Left renal cortex interstitium (tissue), 4 donors: ENCODE results near the gene NLRP9. TPM values are rescaled to one million over a fixed set of nuclear protein-coding genes. Genes with fewer than 3 reads are reported as not detected.

Source experiments
- DNase-seq, 4 donors: peaks; one replicate each; pipeline ENCODE4 v3.0.0-alpha.2; 2013; ENCODE audit warnings: low read depth in 4 of 4, low spot score in 2 of 4, missing footprints in 1 of 4
- polyA plus RNA-seq, 4 donors: library from polyadenylated mRNA; unstranded; fragments of 120-200 nt; gene quantifications; one replicate each; pipeline ENCODE4 v1.2.1, GENCODE V29; 2013; ENCODE audit not compliant: insufficient read length in 4 of 4

The NLRP9 gene
- polyA plus RNA-seq, 4 donors, result 0.03 to 0.08 TPM; not detected in 2

GRCh38 chr19:55704494-55705245, 33.5 kb downstream of the NLRP9 start:
- no peak for DNase-seq

GRCh38 chr19:55703790-55704215, 34.4 kb downstream of the NLRP9 start:
- DNase-seq, result no peak

- DNase-seq, result no peak
Observed at GRCh38 chr19:55702131-55702627, 36.0 kb downstream of the NLRP9 start.

- DNase-seq, result no peak
Observed at GRCh38 chr19:55700813-55701212, 37.4 kb downstream of the NLRP9 start.

- no peak for DNase-seq
Observed at GRCh38 chr19:55699221-55699620, 39.0 kb downstream of the NLRP9 start.

GRCh38 chr19:55698256-55698655, 39.9 kb downstream of the NLRP9 start:
- DNase-seq, result no peak

- DNase-seq, result no peak
Observed at GRCh38 chr19:55697698-55698097, 40.5 kb downstream of the NLRP9 start.

GRCh38 chr19:55697069-55697440, 41.1 kb downstream of the NLRP9 start:
- no peak for DNase-seq

GRCh38 chr19:55696301-55697068, 41.7 kb downstream of the NLRP9 start:
- DNase-seq, result no peak

- DNase-seq, result no peak
Observed at GRCh38 chr19:55695511-55696290, 42.5 kb downstream of the NLRP9 start.

GRCh38 chr19:55694656-55695491, 43.3 kb downstream of the NLRP9 start:
- DNase-seq, result no peak

- DNase-seq, result no peak
Observed at GRCh38 chr19:55694241-55694655, 44.0 kb downstream of the NLRP9 start.

GRCh38 chr19:55693336-55693974, 44.7 kb downstream of the NLRP9 start:
- no peak for DNase-seq

GRCh38 chr19:55692681-55693081, 45.5 kb downstream of the NLRP9 start:
- no peak for DNase-seq

GRCh38 chr19:55691561-55692481, 46.4 kb downstream of the NLRP9 start:
- no peak for DNase-seq

- DNase-seq, result no peak
Observed at GRCh38 chr19:55690769-55691545, 47.2 kb downstream of the NLRP9 start.

- no peak for DNase-seq
Observed at GRCh38 chr19:55690109-55690768, 48.0 kb downstream of the NLRP9 start.
